ENCODE measurements around the gene GALR1.

The GALR1 gene

GRCh38 chr18:77321823-77322805 lies 72.5 kb downstream of the GALR1 start:
- DNase-seq (ENCODE audit: low read depth): no peak

DNA sequence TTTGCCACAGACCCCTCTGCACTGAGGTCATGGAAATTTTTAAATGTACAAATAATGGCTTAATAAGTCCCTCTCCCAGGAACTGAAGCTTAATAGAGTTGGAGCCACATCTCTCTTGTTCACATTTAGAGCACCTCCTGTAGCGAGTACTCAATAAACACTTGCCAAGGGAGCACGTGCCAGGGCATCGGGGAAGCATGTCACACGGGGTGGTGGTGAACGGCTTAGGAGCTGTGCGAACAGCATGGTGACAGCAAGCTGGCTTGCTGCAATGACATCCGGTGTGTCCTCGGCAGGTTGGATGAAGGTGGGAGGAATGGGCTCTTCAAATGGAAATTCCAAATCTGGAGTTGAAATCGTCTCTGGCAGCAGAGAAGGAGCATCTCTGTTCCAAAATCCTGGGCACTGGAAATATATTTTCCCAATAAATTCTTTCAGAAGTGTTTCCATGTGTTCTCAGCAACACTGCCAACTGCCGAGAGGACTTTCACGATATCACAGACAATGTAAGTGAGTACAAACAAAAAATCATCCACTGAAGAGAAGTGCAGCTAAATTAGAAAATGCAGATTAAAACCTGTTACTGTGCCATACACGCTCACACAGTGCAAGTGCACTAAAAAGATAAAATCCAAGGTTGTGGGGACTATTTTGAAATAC lies 74.1 kb downstream of the GALR1 start:
- no peak for DNase-seq (ENCODE audit: low read depth)
